ENCODE measurements around the gene COL24A1. TPM values are rescaled to one million over a fixed set of nuclear protein-coding genes. Genes with fewer than 3 reads are reported as not detected.

COL24A1 gene
- total RNA-seq, 1 experiment from 2014 or later: not detected

- TF ChIP-seq CTCF (IDR thresholded peaks at IDR 0.05; ENCODE audit: unreplicated experiment): no peak
These were observed 264.2 kb downstream of the COL24A1 start for GRCh38 chr1:85892366-85892765.

GRCh38 chr1:85889870-85890269 lies 266.7 kb downstream of the COL24A1 start:
- intact Hi-C loops (cut with micrococcal nuclease): loop anchor here (10.0 kb wide), 1 partner anchor 395 kb away; no protein-coding TSS in a partner anchor
- BruUV-seq (replicated peaks): no TSS peak
- Mint-ChIP-seq H3K27ac (ENCODE audit: low read depth, unreplicated experiment) (no peak overlapping the region), H3K36me3 (ENCODE audit: insufficient read depth, unreplicated experiment) (no peaks in the 10 kb centered on the region), H3K27me3 (ENCODE audit: insufficient read depth, unreplicated experiment) (peaks cover 13% of the 10 kb centered on the region), H3K9me3 (ENCODE audit: unreplicated experiment) (no peaks in the 10 kb centered on the region), H3K4me1 (ENCODE audit: insufficient read depth, unreplicated experiment) (no peaks in the 10 kb centered on the region), H3K4me3 (ENCODE audit: unreplicated experiment) (no peak overlapping the region)
- ChIA-PET CTCF (interaction anchor here (0.6 kb wide), 1 partner anchor 53 kb away, joined by 3 read pairs; no protein-coding TSS in a partner anchor), POLR2A (interaction anchor here (0.7 to 1.1 kb wide), 2 partner anchors 308 to 436 kb away, joined by 4 read pairs; no protein-coding TSS in a partner anchor)
- DNase-seq (ENCODE audit: unreplicated experiment): no peak
- no peak for TF ChIP-seq CTCF (IDR thresholded peaks at IDR 0.05; ENCODE audit: unreplicated experiment)

More at GRCh38 chr1:85892366-85892765, 264.2 kb downstream of the COL24A1 start:
- peaks cover 10% of the 10 kb centered on the region for H3K27me3 Mint-ChIP-seq (ENCODE audit: insufficient read depth, unreplicated experiment)
- no peaks in the 10 kb centered on the region for H3K4me1 Mint-ChIP-seq (ENCODE audit: insufficient read depth, unreplicated experiment)
- CTCF ChIA-PET: interaction anchor here (3.1 kb wide), 1 partner anchor 127 kb away, joined by 21 read pairs; no protein-coding TSS in a partner anchor
- no peak for DNase-seq (ENCODE audit: unreplicated experiment)
- H3K36me3 Mint-ChIP-seq (ENCODE audit: insufficient read depth, unreplicated experiment): no peaks in the 10 kb centered on the region
- intact Hi-C loops (cut with micrococcal nuclease): no loop called here
- no peak overlapping the region for H3K4me3 Mint-ChIP-seq (ENCODE audit: unreplicated experiment)
- no peak overlapping the region for H3K27ac Mint-ChIP-seq (ENCODE audit: low read depth, unreplicated experiment)
- H3K9me3 Mint-ChIP-seq (ENCODE audit: unreplicated experiment): no peaks in the 10 kb centered on the region
- no TSS peak for BruUV-seq (replicated peaks)
- POLR2A ChIA-PET: no interaction called here

- no peak overlapping the region for H3K4me3 Mint-ChIP-seq (ENCODE audit: unreplicated experiment)
These were observed 267.7 kb downstream of the COL24A1 start for GRCh38 chr1:85888921-85889320.

More at GRCh38 chr1:85888921-85889320, 267.7 kb downstream of the COL24A1 start:
- Mint-ChIP-seq H3K27ac (ENCODE audit: low read depth, unreplicated experiment) (no peak overlapping the region), H3K36me3 (ENCODE audit: insufficient read depth, unreplicated experiment) (no peaks in the 10 kb centered on the region), H3K4me1 (ENCODE audit: insufficient read depth, unreplicated experiment) (no peaks in the 10 kb centered on the region), H3K9me3 (ENCODE audit: unreplicated experiment) (no peaks in the 10 kb centered on the region), H3K27me3 (ENCODE audit: insufficient read depth, unreplicated experiment) (peaks cover 13% of the 10 kb centered on the region)
- ChIA-PET CTCF (interaction anchor here (0.6 to 1.3 kb wide), 6 partner anchors 9 to 631 kb away, joined by 3 to 9 read pairs (median 4); partner anchors contain the start of gene ZNHIT6), POLR2A (interaction anchor here (1.1 kb wide), 1 partner anchor 307 kb away, joined by 4 read pairs; no protein-coding TSS in a partner anchor)
- BruUV-seq (replicated peaks): no TSS peak
- TF ChIP-seq CTCF (IDR thresholded peaks at IDR 0.05; ENCODE audit: unreplicated experiment): no peak
- peak; percentile 33 for DNase-seq (ENCODE audit: unreplicated experiment)
- intact Hi-C loops (cut with micrococcal nuclease): loop anchor here (10.0 kb wide), 1 partner anchor 394 kb away; no protein-coding TSS in a partner anchor

All from MCF 10A (cell line).